Measurements from ENCODE around the gene AATK.

The AATK gene

DNA sequence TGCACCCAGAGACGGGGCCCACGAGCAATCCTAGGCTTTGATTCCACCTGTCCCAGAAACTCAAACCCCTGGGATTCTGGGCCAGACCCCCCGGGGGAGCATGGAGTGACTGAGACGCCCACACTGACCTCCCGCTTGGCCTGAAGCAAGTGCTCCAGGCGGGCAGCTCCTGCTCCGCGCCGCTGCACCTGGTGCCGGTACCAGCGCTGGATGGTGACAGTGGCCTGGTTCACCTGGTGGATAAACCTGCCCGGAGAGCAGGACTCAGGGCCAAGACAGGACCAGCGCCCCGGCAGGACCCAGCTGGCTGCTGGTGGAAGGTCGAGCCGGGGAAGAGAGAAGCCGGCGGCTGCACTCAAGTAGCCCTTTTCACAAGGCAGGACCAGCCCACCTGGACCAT is 34.2 kb upstream of the AATK start:
- H3K27ac ChIP-seq = no peak overlapping the region
- TF ChIP-seq, protein P1, sequence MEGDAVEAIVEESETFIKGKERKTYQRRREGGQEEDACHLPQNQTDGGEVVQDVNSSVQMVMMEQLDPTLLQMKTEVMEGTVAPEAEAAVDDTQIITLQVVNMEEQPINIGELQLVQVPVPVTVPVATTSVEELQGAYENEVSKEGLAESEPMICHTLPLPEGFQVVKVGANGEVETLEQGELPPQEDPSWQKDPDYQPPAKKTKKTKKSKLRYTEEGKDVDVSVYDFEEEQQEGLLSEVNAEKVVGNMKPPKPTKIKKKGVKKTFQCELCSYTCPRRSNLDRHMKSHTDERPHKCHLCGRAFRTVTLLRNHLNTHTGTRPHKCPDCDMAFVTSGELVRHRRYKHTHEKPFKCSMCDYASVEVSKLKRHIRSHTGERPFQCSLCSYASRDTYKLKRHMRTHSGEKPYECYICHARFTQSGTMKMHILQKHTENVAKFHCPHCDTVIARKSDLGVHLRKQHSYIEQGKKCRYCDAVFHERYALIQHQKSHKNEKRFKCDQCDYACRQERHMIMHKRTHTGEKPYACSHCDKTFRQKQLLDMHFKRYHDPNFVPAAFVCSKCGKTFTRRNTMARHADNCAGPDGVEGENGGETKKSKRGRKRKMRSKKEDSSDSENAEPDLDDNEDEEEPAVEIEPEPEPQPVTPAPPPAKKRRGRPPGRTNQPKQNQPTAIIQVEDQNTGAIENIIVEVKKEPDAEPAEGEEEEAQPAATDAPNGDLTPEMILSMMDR (conservative IDR thresholded peaks at IDR 0.05) = no peak
- TF ChIP-seq ZFX (IDR thresholded peaks at IDR 0.05) = no peak

DNA sequence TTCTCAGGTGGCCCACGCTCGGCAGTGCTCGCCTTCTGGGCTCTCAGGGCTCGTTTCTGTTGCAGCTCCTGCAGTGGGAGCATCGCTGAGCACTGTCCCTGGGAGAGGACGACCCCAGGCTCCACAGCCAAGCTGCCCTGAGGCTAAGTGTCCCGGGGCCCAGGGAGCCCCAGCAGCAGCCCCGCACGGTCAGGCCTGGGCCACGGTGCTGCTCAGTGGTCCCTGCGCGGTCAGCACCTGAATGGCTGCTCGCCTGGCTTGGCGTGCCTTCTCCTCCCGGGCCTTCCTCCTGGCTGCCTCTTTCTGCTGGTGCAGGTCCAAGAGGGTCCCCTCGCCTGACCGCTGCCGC is 33.4 kb upstream of the AATK start:
- no peak overlapping the region for H3K27ac ChIP-seq
- no peak for TF ChIP-seq ZFX (IDR thresholded peaks at IDR 0.05)
- TF ChIP-seq, protein P1 (conservative IDR thresholded peaks at IDR 0.05) = no peak

GRCh38 chr17:81198826-81199481 is 32.9 kb upstream of the AATK start:
- no peak overlapping the region for H3K27ac ChIP-seq
- no peak for TF ChIP-seq ZFX (IDR thresholded peaks at IDR 0.05)
- TF ChIP-seq, protein P1 (conservative IDR thresholded peaks at IDR 0.05) = no peak

DNA sequence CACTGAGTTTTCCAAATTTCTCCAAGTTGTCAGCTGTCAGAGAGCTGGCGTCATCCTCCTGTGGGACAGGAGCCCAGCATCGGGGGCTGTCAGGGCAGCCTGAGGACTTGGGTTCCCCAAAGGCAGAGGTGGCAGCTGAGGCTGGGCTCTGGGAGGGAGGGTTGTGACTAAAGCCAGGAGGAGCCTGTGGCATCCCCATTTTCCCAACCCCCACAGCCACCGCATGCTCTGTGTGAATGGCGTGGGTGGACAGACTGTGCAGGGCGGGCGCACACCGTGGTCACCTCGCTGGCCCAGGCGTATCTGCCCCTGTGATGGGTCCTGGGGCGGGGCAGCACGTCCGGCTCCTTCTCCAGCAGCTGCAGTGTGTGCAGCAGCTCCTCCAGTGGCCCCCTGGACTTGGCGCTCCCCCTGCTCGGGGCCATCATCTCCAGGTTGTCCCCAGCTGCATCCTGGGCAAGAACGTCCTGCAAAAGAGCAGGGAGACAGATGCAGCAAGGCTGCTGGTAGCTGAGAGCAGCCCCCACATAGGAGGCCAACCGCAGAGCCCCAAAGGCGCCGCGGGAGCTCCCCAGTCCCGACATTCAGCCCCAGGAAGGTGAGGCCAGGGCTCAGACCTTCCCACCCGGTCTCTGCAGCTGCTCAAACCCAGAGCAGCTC is 31.9 kb upstream of the AATK start:
- no peak overlapping the region for H3K27ac ChIP-seq
- TF ChIP-seq, protein P1 (conservative IDR thresholded peaks at IDR 0.05) = no peak
- no peak for TF ChIP-seq ZFX (IDR thresholded peaks at IDR 0.05)

DNA sequence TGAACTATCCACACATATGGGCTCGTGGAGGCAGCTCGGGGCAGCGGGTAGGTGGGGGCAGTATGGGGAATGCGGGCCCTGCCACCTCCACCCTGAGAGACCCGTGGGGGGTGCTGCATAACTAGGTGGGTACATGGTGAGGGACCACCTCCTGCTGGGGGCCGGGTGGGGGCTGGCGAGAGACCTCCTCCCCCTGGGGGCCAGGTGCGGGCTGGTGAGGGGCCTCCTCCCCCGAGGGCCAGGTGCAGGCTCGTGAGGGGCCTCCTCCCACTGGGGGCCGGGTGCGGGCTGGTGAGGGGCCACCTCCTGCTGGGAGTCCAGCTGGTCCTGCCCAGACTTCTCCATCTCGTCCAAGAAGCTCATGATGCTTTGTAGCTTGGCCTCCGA is 31.4 kb upstream of the AATK start:
- no peak for TF ChIP-seq ZFX (IDR thresholded peaks at IDR 0.05)
- TF ChIP-seq, protein P1 (conservative IDR thresholded peaks at IDR 0.05) = no peak
- no peak overlapping the region for H3K27ac ChIP-seq

- no peak for TF ChIP-seq ZFX (IDR thresholded peaks at IDR 0.05)
- TF ChIP-seq, protein P1 (conservative IDR thresholded peaks at IDR 0.05) = no peak
- H3K27ac ChIP-seq = no peak overlapping the region
Measured at GRCh38 chr17:81196505-81197408, 30.7 kb upstream of the AATK start.

Data from C4-2B (cell line).